Activated naive CD4-positive, alpha-beta T cell treated with anti-CD3 and anti-CD28 coated beads, Interleukin-2, amount 10 ng/mL, durations not matched to agents 7 days and 5 days (primary cell): ENCODE measurements around the gene CD37.
"Not testable (repeated sequence)": the region's sequence is repeated elsewhere in the genome, so short reads cannot be mapped to it uniquely, and the experiment has no call there.

Source experiments
- CTCF ChIA-PET: fragments of 350-600 bp; sonication (Branson Sonifier 250); formaldehyde crosslinking; loops from one replicate; lab custom pipeline; 2021; ENCODE audit warnings: antibody characterized with exemption; lab: Charles Lee
- DNase-seq: peaks from one replicate; pipeline ENCODE4 v3.0.0-alpha.2; 2020
- H3K27ac Mint-ChIP-seq: one replicate; pipeline ENCODE4 v1.8.0; 2021; ENCODE audit warnings: mild to moderate bottlenecking, moderate library complexity, mixed read lengths
- H3K27me3 Mint-ChIP-seq: one replicate; pipeline ENCODE4 v1.8.0; 2021; ENCODE audit warnings: mild to moderate bottlenecking, mixed read lengths
- H3K36me3 Mint-ChIP-seq: one replicate; pipeline ENCODE4 v1.8.0; 2021; ENCODE audit warnings: mixed read lengths
- H3K4me1 Mint-ChIP-seq: one replicate; pipeline ENCODE4 v1.8.0; 2021; ENCODE audit warnings: mixed read lengths
- H3K4me3 Mint-ChIP-seq: one replicate; pipeline ENCODE4 v1.8.0; 2021; ENCODE audit warnings: mild to moderate bottlenecking, moderate library complexity, mixed read lengths
- H3K9me3 Mint-ChIP-seq: one replicate; pipeline ENCODE4 v1.8.0; 2021; ENCODE audit warnings: mixed read lengths

The CD37 gene

GRCh38 chr19:49315111-49315510, 20.1 kb upstream of the CD37 start:
- no peak for DNase-seq
- Mint-ChIP-seq H3K9me3 (peaks cover 11% of the 10 kb centered on the region), H3K4me1 (peaks cover 6% of the 10 kb centered on the region), H3K27ac (no peak overlapping the region), H3K4me3 (no peak overlapping the region), H3K27me3 (no peaks in the 10 kb centered on the region), H3K36me3 (peaks cover 36% of the 10 kb centered on the region)
- CTCF ChIA-PET, result interaction anchor here (3.3 kb wide), 1 partner anchor 14 kb away, joined by 13 read pairs; no protein-coding TSS in a partner anchor

GRCh38 chr19:49316284-49316683, 18.9 kb upstream of the CD37 start:
- Mint-ChIP-seq H3K9me3 (peaks cover 11% of the 10 kb centered on the region), H3K27ac (no peak overlapping the region), H3K4me3 (no peak overlapping the region), H3K4me1 (peaks cover 6% of the 10 kb centered on the region), H3K27me3 (no peaks in the 10 kb centered on the region), H3K36me3 (peaks cover 33% of the 10 kb centered on the region)
- DNase-seq, result no peak
- CTCF ChIA-PET, result interaction anchor here (3.3 kb wide), 1 partner anchor 15 kb away, joined by 13 read pairs; no protein-coding TSS in a partner anchor

- Mint-ChIP-seq H3K27ac (peak overlapping the region; percentile 45), H3K4me1 (peaks cover 4% of the 10 kb centered on the region), H3K4me3 (no peak overlapping the region), H3K36me3 (peaks cover 36% of the 10 kb centered on the region), H3K27me3 (no peaks in the 10 kb centered on the region), H3K9me3 (peaks cover 11% of the 10 kb centered on the region)
- CTCF ChIA-PET, result interaction anchor here (1.2 kb wide), 2 partner anchors 17 to 52 kb away, joined by 4 to 5 read pairs; no protein-coding TSS in a partner anchor
- DNase-seq, result no peak
Observed at GRCh38 chr19:49318296-49318695, 16.9 kb upstream of the CD37 start.

GRCh38 chr19:49324801-49325576, 10.2 kb upstream of the CD37 start, which contains the start of gene SLC6A16:
SLC6A16 (minus strand) TSS chr19:49325191; CDS start chr19:49311347, 13,844 bp downstream.
- H3K27me3 Mint-ChIP-seq, result no peaks in the 10 kb centered on the region
- CTCF ChIA-PET, result interaction anchor here (1.3 kb wide), 1 partner anchor 24 kb away, joined by 6 read pairs; no protein-coding TSS in a partner anchor
- no peaks in the 10 kb centered on the region for H3K9me3 Mint-ChIP-seq
- H3K4me1 Mint-ChIP-seq, result peaks cover 31% of the 10 kb centered on the region
- peaks cover 35% of the 10 kb centered on the region for H3K36me3 Mint-ChIP-seq
- H3K4me3 Mint-ChIP-seq, result no peak within 1 kb of the TSS
- H3K27ac Mint-ChIP-seq, result no peak within 1 kb of the TSS
- no peak for DNase-seq

- H3K27me3 Mint-ChIP-seq, H3K27ac Mint-ChIP-seq, H3K9me3 Mint-ChIP-seq, H3K4me3 Mint-ChIP-seq, DNase-seq: not testable (repeated sequence)
- peaks cover 36% of the 10 kb centered on the region for H3K4me1 Mint-ChIP-seq
- H3K36me3 Mint-ChIP-seq, result peaks cover 38% of the 10 kb centered on the region
- CTCF ChIA-PET, result interaction anchor here (0.7 to 1.3 kb wide), 2 partner anchors 24 to 26 kb away, joined by 3 to 6 read pairs; no protein-coding TSS in a partner anchor
Observed at GRCh38 chr19:49325756-49326155, 9.4 kb upstream of the CD37 start.

GRCh38 chr19:49326165-49326704, 9.0 kb upstream of the CD37 start:
- no peak overlapping the region for H3K4me3 Mint-ChIP-seq
- no peaks in the 10 kb centered on the region for H3K9me3 Mint-ChIP-seq
- CTCF ChIA-PET, result interaction anchor here (0.7 to 1.3 kb wide), 2 partner anchors 25 to 26 kb away, joined by 3 to 6 read pairs; no protein-coding TSS in a partner anchor
- peaks cover 40% of the 10 kb centered on the region for H3K4me1 Mint-ChIP-seq
- DNase-seq, result no peak
- H3K36me3 Mint-ChIP-seq, result peaks cover 38% of the 10 kb centered on the region
- peak overlapping the region; percentile 19 for H3K27ac Mint-ChIP-seq
- H3K27me3 Mint-ChIP-seq, result no peaks in the 10 kb centered on the region

GRCh38 chr19:49327878-49328544, 7.2 kb upstream of the CD37 start:
- CTCF ChIA-PET, result interaction anchor here (0.6 to 1.6 kb wide), 8 partner anchors 10 to 276 kb away, joined by 3 to 10 read pairs (median 3); no protein-coding TSS in a partner anchor
- peak; percentile 69 for DNase-seq

GRCh38 chr19:49328741-49329140, 6.5 kb upstream of the CD37 start:
- Mint-ChIP-seq H3K4me1 (peaks cover 65% of the 10 kb centered on the region), H3K9me3 (no peaks in the 10 kb centered on the region), H3K27me3 (no peaks in the 10 kb centered on the region), H3K27ac (no peak overlapping the region), H3K4me3 (no peak overlapping the region), H3K36me3 (peaks cover 39% of the 10 kb centered on the region)
- CTCF ChIA-PET, result interaction anchor here (1.6 kb wide), 1 partner anchor 39 kb away, joined by 3 read pairs; no protein-coding TSS in a partner anchor
- DNase-seq, result no peak

More at GRCh38 chr19:49327878-49328544, 7.2 kb upstream of the CD37 start:
- Mint-ChIP-seq H3K27ac (peak overlapping the region; percentile 59), H3K36me3 (peaks cover 39% of the 10 kb centered on the region), H3K4me3 (no peak overlapping the region), H3K9me3 (no peaks in the 10 kb centered on the region), H3K4me1 (peaks cover 58% of the 10 kb centered on the region), H3K27me3 (no peaks in the 10 kb centered on the region)

GRCh38 chr19:49331187-49331586, 4.0 kb upstream of the CD37 start:
- not testable (repeated sequence) for H3K4me3 Mint-ChIP-seq, H3K27me3 Mint-ChIP-seq, H3K9me3 Mint-ChIP-seq, DNase-seq
- CTCF ChIA-PET, result interaction anchor here (0.6 to 0.9 kb wide), 3 partner anchors 24 to 141 kb away, joined by 3 read pairs; no protein-coding TSS in a partner anchor
- Mint-ChIP-seq H3K4me1 (peaks cover 74% of the 10 kb centered on the region), H3K36me3 (peaks cover 36% of the 10 kb centered on the region), H3K27ac (peak overlapping the region; percentile 77)

GRCh38 chr19:49331616-49332055, 3.6 kb upstream of the CD37 start:
- Mint-ChIP-seq H3K36me3 (peaks cover 39% of the 10 kb centered on the region), H3K4me1 (peaks cover 76% of the 10 kb centered on the region), H3K27me3 (no peaks in the 10 kb centered on the region), H3K4me3 (no peak overlapping the region), H3K9me3 (no peaks in the 10 kb centered on the region), H3K27ac (peak overlapping the region; percentile 77)
- DNase-seq, result peak; percentile 76
- CTCF ChIA-PET, result interaction anchor here (0.6 to 0.9 kb wide), 3 partner anchors 24 to 141 kb away, joined by 3 read pairs; no protein-coding TSS in a partner anchor

- Mint-ChIP-seq H3K36me3 (peaks cover 42% of the 10 kb centered on the region), H3K4me3 (peak overlapping the region; percentile 73), H3K27ac (peak overlapping the region; percentile 92), H3K4me1 (peaks cover 80% of the 10 kb centered on the region)
- H3K27me3 Mint-ChIP-seq, DNase-seq, H3K9me3 Mint-ChIP-seq: not testable (repeated sequence)
- CTCF ChIA-PET, result interaction anchor here (0.7 to 1.6 kb wide), 2 partner anchors 67 to 138 kb away, joined by 3 to 4 read pairs; no protein-coding TSS in a partner anchor
Observed at GRCh38 chr19:49332691-49333417, 2.4 kb upstream of the CD37 start.

GRCh38 chr19:49333418-49333805, 1.8 kb upstream of the CD37 start:
- DNase-seq, result no peak
- CTCF ChIA-PET, result interaction anchor here (1.6 kb wide), 1 partner anchor 67 kb away, joined by 4 read pairs; no protein-coding TSS in a partner anchor
- no peaks in the 10 kb centered on the region for H3K9me3 Mint-ChIP-seq
- H3K27ac Mint-ChIP-seq, result peak overlapping the region; percentile 92
- no peaks in the 10 kb centered on the region for H3K27me3 Mint-ChIP-seq
- H3K36me3 Mint-ChIP-seq, result peaks cover 42% of the 10 kb centered on the region
- peaks cover 80% of the 10 kb centered on the region for H3K4me1 Mint-ChIP-seq
- H3K4me3 Mint-ChIP-seq, result peak overlapping the region; percentile 73

- peak; percentile 85 for DNase-seq
- no peaks in the 10 kb centered on the region for H3K27me3 Mint-ChIP-seq
- peak overlapping the region; percentile 73 for H3K4me3 Mint-ChIP-seq
- H3K36me3 Mint-ChIP-seq, result peaks cover 42% of the 10 kb centered on the region
- no peaks in the 10 kb centered on the region for H3K9me3 Mint-ChIP-seq
- CTCF ChIA-PET, result interaction anchor here (1.6 kb wide), 1 partner anchor 68 kb away, joined by 4 read pairs; no protein-coding TSS in a partner anchor
- peak overlapping the region; percentile 92 for H3K27ac Mint-ChIP-seq
- peaks cover 80% of the 10 kb centered on the region for H3K4me1 Mint-ChIP-seq
Observed at GRCh38 chr19:49333811-49334288, 1.4 kb upstream of the CD37 start.
